HG03457 (cell line): ENCODE results near the gene RAC3.

Experiments
- ATAC-seq: cut with Tn5 transposase; IDR thresholded peaks from one replicate; pipeline ENCODE4 v1.9.1; 2021; ENCODE audit warnings: moderate number of reproducible peaks; ENCODE audit not compliant: unreplicated experiment

The RAC3 gene

GRCh38 chr17:82065193-82065637 is 33.7 kb downstream of the RAC3 start:
- no peak for ATAC-seq

DNA sequence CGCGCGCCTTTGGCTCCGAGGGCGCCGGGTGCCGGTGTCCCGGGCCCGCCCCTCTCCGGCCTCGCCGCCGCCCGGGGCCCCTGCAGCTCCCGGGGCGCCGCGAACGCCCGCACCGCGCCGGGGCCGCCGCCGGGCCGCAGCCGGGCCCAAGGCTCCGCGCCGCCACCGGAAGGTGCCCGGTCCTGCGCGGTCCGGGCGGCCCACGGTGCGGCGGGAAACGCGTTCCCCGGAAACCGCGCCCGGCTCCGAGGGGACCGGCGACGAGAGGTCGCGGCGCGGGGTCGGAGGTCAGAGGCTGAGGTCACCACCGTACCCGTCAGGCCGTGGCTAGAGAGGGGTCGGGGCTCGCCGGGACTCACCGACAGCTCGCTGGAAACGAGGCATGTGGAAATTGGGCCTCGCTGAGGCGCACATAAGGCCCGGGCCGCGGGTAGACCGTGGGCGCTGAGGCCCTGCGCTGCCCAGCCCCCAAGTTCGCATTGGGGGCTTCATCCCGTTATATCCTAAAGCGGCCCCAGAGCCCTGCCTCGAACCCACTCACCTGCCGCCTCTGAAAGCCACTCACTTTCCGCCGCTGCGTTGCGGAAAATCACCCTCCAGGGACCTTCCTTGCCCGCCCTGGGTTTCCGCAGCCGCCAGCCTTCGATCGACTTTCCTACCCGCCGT is 34.3 kb downstream of the RAC3 start, which contains the start of gene DUS1L:
DUS1L (minus strand) TSS at position 167 of the 666 bp plus-strand sequence. CDS start 745 bp downstream, outside the sequence.
- ATAC-seq = no peak

GRCh38 chr17:82070611-82071010 is 39.1 kb downstream of the RAC3 start:
- no peak for ATAC-seq

DNA sequence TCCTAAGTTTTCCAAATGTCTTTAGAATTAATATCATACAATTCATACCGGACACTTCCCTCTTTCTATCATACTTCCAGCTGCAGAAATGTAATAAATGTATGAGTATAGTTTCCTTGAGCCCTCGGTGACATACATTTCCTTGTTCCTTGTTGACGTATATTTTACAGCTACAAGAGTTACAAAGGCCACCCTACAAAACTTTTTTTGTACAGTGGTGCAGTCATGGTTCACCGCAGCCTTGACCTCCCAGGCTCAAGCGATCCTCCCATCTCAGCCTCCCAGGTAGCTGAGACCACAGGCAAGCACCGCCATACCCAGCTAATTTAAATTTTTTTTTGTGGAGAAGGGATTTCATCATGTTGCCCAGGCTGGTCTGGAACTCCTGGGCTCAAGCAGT is 41.3 kb downstream of the RAC3 start:
- ATAC-seq = no peak

GRCh38 chr17:82073446-82073845 is 42.0 kb downstream of the RAC3 start:
- ATAC-seq = no peak

DNA sequence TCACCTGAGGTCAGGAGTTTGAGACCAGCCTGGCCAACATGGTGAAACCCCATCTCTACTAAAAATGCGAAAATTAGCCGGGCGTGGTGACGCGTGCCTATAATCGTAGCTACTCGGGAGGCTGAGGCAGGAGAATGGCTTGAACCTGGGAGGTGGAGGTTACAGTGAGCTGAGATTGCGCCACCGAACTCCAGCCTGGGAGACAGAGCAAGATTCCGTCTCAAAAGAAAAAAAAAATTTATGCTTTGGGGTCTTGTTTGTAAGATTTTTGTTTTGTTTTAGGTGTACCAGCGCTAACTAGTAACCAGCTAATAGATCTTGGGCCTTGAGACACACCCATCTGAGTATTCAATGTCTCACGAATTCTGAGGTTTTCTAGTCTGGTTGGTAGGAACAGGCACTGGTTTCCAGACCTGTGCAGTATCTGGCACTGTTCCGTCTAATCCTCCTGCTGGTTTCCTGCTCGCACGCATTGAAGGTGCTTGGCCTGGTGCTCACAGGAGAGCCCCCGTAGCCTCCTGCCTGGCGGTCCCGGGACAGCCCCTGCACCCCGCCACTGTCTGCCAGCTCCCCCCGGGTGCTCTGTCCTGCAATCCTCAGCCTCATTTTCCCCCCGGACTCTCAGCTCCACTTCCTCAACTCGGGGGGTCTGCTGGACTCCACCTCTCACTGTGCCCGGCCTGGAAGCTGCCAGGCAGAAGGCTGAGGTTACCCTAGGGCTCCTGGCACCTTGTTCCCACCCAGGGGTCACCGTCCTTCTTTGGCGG is 44.7 kb downstream of the RAC3 start:
- ATAC-seq = no peak

- no peak for ATAC-seq
Observed at GRCh38 chr17:82076785-82077591, 45.5 kb downstream of the RAC3 start.

DNA sequence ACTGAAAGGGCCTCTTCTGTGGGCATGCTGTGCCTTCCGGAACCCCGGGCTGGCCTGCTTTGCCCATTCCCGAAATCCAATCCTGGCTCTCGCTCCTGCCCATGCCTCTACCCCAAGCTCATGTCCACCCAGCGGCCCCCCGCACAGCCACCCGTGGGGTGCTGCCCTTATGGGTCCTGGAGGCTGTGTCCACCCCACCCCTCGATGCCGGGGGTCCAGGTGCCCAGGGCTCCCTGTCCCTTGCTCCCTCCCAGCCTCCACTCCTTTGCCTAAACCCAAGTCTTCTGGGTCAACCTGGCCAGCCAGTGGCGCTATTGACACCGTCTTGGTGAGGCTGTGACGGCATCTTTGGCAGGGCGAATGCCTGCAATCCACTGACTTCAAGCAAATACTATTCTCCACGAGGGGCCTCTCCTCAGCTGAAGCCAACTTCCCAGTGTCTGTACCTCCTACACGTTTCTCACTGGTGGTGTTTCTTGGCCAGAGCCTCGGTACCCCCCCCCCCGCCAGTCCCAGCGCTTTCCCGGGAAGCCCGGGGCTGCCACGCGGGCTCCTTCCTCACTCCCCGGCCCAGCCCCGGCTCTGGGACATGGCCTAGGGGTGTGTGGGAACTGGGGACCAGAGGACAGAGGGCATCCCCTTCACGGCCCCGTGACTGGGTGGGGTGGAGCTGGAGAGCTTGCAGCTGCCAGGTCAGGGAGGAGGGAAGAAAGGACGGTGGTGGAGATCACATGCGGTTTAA is 46.3 kb downstream of the RAC3 start:
- ATAC-seq = no peak

- no peak for ATAC-seq
Observed at GRCh38 chr17:82078433-82078832, 47.0 kb downstream of the RAC3 start.

- ATAC-seq = no peak
Observed at GRCh38 chr17:82079001-82079677, 47.7 kb downstream of the RAC3 start.

GRCh38 chr17:82080048-82080788 is 48.7 kb downstream of the RAC3 start:
- ATAC-seq = no peak

DNA sequence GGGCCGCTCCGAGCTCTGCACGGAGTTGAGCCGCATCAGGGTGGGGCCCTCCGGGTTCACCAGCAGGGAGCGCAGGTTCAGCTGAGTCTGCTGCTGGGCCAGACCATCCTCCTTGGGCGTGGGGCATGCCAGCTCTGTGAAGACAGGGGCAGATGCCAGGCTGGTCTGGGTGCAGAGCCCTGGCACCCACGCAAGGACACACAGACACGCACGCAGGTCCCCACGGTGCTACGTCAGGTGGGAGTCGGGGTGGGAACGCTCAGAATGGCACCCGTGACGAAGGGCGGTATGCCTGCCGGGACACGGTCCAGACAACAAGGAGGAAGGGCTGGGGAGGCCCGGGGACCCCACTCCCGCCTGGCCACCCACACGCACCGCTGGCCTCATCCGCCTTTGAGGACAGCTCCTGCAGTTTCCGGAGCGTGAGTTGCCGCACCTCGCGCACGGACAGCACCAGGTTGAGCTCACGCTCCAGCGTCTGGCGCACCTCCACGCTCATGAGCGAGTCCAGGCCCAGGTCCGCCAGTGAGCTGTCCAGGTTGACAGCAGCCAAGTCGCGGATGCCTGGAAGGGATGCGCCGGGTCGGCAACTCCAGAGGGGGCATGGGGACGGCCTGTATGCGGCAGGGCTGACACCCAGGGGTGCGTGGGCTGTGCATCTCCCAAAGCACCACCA is 49.4 kb downstream of the RAC3 start:
- no peak for ATAC-seq

- ATAC-seq = no peak
Observed at GRCh38 chr17:82081546-82081945, 50.1 kb downstream of the RAC3 start.

GRCh38 chr17:82081966-82082365 is 50.5 kb downstream of the RAC3 start:
- ATAC-seq = no peak

DNA sequence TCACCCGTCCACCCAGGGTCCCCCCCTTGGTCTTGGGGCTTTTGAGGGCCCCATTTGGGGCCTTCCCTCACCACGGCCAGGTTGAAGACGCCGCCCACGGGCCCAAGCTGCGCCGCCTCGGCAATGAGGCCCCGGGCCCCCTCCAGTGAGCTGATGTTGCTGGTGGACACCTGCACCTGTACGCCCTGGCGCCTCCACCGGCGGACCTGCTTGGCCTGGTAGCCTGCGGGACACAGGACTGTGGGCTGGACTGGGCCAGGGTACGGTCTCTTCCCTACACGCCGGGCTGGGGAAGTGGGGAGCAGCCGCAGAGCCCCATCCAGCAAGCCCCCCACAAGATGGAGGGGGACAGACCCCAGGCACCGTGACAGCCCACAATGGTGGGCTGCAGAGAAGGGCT is 51.0 kb downstream of the RAC3 start:
- ATAC-seq = no peak

GRCh38 chr17:82083009-82083408 is 51.5 kb downstream of the RAC3 start:
- ATAC-seq = no peak
